Measurements from ENCODE around the gene CRHBP.
A peak's percentile ranks its signal among the peaks of the same experiment; 100 is the strongest.
"Not testable (repeated sequence)": the region's sequence is repeated elsewhere in the genome, so short reads cannot be mapped to it uniquely, and the experiment has no call there.

Gene CRHBP, protein sequence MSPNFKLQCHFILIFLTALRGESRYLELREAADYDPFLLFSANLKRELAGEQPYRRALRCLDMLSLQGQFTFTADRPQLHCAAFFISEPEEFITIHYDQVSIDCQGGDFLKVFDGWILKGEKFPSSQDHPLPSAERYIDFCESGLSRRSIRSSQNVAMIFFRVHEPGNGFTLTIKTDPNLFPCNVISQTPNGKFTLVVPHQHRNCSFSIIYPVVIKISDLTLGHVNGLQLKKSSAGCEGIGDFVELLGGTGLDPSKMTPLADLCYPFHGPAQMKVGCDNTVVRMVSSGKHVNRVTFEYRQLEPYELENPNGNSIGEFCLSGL

DNA sequence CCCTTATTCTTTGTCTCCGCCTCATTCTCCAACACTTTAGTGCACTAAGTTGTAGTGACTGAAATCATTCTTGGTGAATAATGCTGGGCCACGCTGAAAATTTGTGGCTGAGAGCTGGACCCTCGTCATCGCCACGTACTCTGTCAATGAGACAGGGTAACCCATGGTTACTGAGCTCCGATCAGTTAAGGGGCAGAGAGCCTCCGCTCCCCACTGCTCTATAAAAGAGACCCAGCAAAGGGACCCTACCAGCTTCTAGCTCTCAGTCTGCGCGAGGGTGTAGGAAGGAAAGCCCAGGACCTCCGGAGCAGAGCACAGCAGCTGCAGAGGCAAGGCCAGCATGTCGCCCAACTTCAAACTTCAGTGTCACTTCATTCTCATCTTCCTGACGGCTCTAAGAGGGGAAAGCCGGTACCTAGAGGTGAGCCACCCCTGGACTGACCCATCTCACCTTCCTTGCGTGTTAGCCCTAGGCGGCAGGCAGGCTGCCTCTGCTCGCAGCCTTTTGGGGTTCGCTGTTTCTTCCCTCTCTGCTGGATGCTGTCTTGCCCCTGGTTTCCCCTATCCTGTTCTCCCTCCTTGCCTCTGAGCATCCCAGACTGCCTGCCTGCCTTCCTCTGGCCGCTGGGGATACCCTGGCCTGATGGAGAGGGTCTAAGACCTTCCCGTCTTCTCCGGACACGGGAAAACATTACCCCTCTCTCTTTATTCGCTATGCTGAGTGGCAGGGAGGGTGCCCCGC is at the start of gene CRHBP:
Gene CRHBP (plus strand): TSS at position 251 of the 742 bp plus-strand sequence. CDS start 90 bp downstream, at position 341.
- no peak for DNase-seq (ENCODE audit: low spot score)

DNA sequence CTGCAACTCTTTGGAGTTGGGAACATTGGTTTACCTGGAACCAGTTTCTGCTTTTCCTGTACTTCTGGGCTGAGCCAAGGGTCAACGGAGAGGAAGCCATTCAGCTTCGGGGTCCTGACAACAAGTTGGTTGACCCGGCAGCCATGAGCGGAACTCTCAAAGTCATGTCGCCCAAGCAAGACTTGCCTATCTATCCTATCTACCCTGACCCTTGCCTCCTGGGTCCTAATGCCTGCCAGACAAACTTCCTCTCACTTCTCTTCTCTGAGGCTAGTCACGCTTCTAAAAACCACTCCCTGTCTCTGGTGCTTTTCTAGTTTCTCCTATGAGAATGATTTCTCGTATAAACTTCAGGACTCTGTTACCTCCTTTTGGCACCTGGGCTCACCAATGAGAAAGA is 44.7 kb upstream of the CRHBP start:
- DNase-seq (ENCODE audit: low spot score): no peak

DNA sequence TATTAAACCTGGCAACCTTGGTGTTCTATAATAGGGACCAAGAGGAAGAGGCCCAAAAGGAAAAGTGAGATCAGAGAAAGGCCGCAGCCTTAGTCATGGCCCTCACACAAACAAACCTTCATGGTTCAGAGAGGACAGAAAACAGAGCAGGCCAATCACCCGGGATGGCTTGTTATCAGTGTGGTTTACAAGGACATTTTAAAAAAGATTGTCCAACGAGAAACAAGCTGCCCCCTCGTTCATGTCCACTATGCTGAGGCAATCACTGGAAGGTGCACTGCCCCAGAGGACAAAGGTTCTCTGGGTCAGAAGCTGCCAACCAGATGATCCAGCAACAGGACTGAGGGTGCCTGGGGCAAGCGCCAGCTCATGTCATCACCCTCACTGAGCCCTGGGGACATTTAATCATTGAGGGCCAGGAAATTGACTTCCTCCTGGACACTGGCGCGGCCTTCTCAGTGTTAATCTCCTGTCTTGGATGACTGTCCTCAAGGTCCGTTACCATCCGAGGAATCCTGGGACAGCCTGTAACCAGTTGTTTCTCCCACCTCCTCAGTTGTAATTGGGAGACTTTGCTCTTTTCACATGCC is 42.4 kb upstream of the CRHBP start:
- not testable (repeated sequence) for DNase-seq (ENCODE audit: low spot score)

DNA sequence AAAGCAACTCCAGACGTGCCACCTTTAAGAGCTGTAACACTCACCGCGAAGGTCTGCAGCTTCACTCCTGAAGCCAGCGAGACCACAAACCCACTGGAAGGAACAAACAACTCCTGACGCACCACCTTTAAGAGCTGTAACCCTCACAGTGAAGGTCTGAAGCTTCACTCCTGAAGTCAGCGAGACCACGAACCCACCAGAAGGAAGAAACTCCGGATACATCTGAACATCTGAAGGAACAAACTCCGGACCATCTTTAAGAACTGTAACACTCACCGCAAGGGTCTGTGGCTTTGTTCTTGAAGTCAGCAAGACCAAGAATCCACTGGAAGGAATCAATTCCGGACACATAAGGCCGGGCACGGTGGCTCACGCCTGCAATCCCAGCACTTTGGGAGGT is 38.2 kb upstream of the CRHBP start:
- DNase-seq (ENCODE audit: low spot score): not testable (repeated sequence)

DNA sequence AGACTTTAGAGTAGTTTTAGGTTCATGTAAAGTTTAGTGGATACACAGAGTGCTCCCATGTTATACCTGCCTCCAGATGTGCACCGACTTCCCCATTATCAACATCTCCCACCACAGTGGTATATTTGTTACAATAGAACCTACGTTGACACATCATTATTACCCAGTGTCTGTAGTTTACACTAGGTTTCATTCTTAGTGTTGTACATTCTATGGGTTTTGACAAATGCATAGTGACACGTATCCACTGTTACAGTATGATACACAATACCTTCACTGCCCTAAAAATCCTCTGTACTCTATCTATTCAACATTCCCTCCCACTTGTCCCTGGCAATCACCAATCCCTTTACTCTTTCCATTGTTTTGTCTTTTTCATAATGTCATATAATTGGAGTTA is 34.3 kb upstream of the CRHBP start:
- DNase-seq (ENCODE audit: low spot score): no peak

DNA sequence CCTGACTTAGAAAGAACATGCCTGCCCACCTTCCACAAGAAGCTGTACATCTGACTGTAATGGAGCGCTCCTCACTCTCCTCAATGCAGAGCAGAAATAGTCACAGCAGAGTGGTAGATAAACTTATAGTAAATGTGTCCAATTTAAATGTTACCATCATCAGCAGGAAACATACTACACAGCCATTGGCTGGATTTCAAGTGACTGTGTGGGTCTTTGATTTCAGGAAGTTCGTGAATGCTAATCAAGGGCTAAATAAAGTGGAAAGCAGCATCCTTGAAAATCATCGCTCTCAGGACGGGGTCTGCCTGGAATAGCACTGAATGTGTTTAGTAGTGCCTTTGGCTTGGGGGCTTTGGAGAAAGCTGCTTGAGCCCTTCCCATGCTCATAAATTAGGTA is 32.4 kb upstream of the CRHBP start:
- DNase-seq (ENCODE audit: low spot score): no peak

DNA sequence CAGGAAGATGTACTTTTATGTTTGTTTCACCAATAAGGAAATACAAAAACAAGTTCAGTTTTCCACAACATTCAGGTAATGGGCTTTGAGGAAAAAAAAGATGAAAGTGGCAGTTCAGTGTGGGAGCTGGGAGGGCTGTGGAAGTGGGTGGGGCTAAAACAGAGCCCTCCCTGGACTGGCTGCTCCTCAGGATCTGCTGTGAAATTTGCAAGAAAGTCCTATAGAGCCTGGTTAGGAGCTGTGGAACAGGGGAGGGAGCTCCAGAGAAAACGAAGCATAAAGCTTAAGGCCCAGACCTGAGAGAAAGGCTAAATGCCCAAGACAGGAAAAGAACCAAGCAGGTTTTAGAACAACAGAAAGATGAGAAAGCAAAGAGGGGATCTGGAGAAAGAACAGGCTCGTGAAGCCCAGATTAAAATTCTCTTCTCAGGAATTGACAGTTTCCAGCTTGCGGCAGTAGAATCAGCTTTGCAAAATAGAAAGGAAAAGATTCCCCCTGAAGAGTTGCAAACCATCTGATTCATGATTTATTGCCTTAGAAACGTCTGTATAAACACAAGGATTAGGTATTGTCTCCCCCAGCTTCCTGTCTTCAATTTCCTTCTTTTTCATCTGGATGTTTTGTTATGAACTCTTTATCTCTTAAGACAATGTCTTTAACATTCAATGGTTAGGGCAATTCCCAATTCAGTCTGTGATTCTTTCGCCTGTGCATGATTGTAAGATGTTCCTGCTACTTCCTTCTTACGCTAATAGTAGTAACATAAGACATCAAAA is 26.3 kb upstream of the CRHBP start:
- DNase-seq (ENCODE audit: low spot score): peak; percentile 6

DNA sequence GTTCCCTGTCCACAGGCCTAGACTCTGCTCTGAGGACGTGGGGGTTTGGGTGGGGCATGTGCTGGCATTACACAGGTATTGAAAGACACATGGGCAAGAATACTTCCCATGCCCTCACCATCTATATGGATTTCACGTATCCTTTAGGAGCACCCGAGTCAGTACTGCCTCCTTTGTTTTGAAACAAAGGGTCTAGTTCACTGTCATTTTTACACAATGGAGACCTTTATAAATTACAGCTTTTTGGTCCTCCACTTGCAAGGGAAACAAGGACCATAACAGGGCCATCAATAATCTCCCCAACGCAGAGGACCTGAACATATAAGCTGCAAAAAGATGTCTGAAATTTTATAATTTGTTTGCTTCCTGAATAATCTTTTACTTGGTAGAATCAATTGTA is 24.9 kb upstream of the CRHBP start:
- peak; percentile 92 for DNase-seq (ENCODE audit: low spot score)

DNA sequence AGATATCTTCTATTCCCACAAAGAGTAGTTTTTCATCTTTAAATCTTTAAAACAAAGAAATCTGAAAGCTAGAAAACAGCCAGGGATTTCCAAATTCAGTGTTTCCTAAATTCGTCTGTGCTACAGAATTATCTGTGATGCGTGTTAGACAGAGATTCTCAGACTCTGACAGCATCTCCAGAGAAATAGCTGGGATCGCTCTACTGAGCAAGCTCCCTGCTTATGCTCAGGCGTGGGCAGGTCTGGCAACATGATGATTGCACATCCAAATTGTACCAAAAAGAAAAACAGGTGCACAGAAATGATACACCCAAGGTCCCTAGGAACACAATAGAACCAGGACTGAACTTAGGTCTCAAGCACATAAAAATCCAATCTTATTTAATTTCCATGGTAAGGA is 22.8 kb upstream of the CRHBP start:
- DNase-seq (ENCODE audit: low spot score): peak; percentile 13

DNA sequence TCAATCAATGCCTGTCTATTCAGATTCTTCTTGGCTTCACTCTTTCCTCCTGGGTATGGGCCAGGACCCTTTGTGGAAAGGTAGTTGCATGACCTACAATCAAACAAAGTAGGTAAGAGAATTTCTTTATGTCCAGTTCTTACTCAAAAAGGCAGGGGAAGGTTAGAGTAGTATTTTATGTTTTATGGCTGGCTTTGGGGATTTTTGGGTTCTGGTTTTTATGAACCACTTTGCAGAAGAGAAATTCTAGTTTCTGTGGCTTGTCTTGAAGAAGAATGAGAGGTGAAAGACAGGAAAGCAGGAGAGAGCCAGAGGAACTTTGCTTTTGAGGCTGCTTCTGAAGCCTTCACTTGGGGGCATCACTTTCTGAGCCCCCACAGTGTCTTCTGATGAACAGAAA is 14.7 kb upstream of the CRHBP start:
- DNase-seq (ENCODE audit: low spot score): no peak

DNA sequence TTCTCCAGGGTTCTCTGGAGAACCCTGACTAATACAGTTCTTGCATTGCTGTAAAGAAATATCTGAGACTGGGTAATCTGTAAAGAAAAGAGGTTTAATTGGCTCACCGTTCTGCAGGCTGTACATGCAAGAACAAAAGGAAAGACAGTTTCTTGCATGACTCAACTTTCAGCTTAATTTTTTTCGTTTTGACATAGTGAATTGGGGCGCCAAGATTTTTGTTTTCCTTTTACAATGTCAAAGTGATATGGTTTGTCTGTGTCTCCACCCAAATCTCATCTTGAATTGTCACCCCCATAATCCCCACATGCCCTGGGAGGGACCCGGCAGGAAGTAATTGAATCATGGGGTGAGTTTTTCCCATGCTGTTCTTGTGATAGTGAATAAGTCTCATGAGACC is 11.8 kb upstream of the CRHBP start:
- no peak for DNase-seq (ENCODE audit: low spot score)

DNA sequence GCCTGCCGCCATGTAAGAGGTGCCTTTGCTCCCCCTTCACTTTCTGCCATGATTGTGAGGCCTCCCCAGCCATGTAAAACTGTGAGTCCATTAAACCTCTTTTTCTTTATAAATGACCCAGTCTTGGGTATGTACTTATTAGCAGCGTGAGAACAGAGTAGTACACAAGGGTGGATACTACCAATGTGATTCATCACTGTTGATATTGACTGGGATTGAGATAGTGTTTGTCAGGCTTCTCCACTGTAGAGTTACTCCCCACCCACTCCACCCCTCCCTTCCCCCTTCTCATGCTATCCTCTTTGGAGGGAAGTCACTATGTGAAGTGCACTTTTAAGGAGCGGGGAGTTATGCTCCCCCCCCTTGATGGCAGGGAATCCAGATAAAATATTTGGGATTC is 11.4 kb upstream of the CRHBP start:
- no peak for DNase-seq (ENCODE audit: low spot score)

DNA sequence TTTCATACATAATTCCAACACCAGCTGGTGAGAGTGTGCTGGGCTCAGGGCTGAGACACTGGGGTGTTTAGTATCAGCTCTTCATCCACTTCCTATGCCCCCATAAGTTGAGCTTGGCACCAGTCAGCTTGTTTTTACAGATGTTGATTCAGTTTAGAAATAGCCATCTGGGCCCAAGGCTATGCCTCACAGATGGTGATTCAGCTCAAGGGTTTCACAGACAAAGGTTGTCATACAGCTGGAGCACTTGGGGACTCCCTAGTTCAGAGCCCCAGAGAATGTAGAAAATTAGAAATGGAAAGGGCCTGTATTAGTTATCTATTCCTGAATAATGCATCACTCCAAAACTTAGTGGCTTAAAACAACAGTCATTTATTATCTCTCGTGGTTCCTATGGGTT is 10.3 kb upstream of the CRHBP start:
- peak; percentile 53 for DNase-seq (ENCODE audit: low spot score)

DNA sequence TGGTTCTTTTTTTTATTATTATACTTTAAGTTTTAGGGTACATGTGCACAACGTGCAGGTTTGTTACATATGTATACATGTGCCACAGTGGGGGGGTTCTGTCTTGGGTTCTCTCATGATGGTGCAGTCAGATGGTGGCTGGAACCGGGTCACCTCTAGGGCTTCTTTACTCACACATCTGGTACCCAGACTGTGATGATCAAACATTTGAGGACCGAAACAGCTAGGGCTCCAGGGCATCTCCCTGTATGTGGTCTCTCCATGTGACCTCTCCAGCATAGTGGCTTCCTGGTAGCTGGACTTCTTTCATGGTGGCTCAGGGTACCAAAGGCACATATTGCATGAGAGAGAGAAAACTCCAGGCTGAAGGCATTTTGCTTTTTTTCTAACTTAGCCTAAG is 9.8 kb upstream of the CRHBP start:
- DNase-seq (ENCODE audit: low spot score): no peak

DNA sequence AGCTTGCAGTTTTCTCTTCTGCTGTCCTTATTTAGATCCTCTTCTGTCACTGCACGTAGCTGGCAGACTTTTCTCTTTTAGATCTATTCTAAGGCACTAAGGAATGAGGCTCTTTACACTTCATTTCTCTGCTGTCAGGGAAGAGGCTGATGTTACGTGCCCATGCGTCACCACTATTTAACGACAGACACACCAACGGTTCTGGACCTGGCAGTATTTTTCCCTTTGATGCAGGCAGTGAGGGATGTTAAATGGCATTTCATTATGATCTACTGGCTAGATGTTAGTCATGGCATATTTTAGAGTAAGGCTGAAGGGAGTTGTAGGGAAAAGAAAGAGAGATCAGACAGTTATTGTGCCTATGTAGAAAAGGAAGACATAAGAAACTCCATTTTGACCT is 8.2 kb upstream of the CRHBP start:
- no peak for DNase-seq (ENCODE audit: low spot score)

DNA sequence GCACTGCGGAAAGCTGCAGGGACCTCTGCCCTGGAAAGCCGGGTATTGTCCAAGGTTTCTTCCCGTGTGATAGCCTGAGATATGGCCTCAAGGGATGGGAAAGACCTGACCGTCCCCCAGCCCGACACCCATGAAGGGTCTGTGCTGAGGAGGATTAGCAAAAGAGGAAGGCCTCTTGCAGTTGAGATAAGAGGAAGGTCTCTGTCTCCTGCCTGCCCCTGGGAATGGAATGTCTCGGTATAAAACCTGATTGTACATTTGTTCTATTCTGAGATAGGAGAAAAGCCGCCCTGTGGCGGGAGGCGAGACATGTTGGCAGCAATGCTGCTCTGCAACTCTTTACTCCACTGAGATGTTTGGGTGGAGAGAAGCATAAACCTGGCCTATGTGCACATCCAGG is 7.6 kb upstream of the CRHBP start:
- DNase-seq (ENCODE audit: low spot score): not testable (repeated sequence)

DNA sequence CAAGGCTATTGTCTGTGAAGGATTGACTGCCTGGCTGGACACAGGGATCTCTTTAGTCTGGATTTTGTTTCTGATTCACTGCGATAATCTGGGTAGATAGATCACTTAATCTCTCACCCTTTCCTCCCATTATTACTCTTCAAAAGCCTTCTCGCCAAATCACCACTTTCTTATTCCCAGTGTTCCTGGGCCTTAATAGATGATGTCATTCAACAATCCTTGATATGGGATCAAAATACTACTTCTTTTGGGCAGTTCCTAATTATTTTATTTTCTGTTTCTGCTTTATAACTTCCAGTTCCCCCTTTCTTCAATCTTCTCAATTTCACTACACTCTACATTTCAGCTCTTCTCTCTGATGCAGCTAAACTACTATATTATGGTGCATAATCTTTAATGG is 6.8 kb upstream of the CRHBP start:
- DNase-seq (ENCODE audit: low spot score): no peak

DNA sequence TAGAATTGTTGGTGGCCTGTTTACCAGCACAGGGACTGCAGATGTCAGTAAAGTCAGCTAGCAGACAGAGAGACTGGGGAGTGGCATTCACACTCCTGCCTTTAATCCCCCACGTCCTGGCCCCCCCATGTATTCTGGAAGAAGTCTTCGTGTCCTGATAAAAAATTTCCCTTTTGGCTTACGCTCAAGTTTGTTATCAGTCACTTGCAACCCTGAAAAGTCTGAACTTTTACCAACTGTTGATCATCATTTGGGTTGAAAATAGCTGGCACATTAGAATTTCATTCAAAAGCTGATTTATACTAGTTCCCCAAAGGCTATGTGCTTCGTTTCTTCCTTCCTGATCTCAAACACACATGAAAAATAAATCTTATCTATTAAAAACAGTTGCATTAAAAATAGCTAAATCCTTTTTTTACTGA is 5.8 kb upstream of the CRHBP start:
- DNase-seq (ENCODE audit: low spot score): no peak

DNA sequence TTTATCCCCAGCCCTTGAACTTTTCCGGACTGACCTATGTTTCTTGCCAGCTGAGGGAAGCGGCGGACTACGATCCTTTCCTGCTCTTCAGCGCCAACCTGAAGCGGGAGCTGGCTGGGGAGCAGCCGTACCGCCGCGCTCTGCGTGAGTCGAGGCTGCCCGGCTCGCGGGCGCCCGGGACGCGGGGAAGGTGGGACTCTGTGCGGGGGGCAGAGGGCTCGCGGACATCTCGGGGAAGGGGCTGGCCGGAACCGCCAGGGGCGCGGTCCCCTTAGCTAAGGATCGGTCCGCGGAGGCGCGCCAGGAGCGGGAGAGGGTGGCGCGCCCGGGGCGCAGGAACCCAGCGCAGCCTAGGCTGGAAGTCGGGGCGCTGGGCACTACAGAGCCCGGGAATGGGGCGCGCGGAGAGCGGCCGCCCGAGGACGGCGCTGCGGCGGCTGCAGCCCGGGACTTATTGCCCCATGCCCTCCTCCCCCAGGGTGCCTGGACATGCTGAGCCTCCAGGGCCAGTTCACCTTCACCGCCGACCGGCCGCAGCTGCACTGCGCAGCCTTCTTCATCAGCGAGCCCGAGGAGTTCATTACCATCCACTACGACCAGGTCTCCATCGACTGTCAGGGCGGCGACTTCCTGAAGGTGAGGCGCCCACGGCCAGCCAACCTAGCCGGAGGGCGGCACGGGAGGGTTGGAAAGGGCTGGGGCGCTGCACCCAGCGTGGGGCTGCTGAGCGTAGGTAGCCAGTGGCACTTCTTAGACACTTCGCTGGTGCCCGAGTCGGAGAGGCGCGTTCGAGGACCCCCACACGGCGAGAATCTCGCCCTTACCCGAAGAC is 922 bp downstream of the CRHBP start:
- DNase-seq (ENCODE audit: low spot score): no peak

DNA sequence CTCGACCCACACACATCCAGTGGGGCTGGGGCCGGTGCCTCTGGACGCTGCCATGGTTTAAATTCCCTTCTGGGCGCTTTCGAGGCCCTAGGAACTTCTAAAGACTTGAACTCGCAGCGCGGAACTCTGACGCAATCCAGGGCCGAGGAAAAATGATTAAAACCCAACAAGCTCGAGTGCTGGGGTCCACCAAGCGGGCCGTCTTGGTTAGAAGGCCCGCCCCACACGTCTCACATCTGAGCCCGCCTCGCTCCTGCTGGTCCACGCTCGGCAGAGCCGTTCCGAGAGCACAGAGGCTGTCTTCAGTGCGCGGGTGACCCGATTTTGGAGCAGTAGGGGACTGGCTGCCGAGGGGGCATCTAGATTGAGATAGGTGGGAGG is 1.5 kb downstream of the CRHBP start:
- no peak for DNase-seq (ENCODE audit: low spot score)

DNA sequence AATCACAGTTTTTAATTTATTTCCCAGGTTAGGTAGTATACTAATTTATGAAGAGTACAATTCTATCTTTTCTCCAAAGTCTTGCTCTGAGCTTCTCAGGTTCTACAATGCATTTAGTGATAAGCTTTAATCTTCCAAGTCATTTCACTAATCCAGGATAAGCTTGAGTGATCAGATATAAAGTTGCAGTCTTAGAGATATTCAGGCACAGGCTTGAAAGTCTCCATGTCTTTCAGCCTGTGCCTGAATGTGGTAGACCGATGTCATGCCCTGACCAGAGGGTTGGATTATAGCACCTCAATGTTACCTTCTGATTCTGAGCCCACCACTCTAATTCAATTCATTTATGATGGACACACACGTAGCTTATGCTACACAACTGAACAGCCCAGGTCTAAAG is 3.2 kb downstream of the CRHBP start:
- DNase-seq (ENCODE audit: low spot score): no peak
